ENCODE results near the gene MORN1.

- TF ChIP-seq MXI1 (conservative IDR thresholded peaks at IDR 0.05; ENCODE audit: poor library complexity, severe bottlenecking), result no peak
- TF ChIP-seq CTCF (IDR thresholded peaks at IDR 0.05; ENCODE audit: poor library complexity, severe bottlenecking), result no peak
- no peak for TF ChIP-seq TAF1 (IDR thresholded peaks at IDR 0.05; ENCODE audit: low read depth)
These were observed 85.0 kb downstream of the MORN1 start for GRCh38 chr1:2306151-2306978.

Data from neural cell (in vitro differentiated cells).